ENCODE data around the gene TSPAN11. TPM values are rescaled to one million over a fixed set of nuclear protein-coding genes. Genes with fewer than 3 reads are reported as not detected.
"Not testable (repeated sequence)": the region's sequence is repeated elsewhere in the genome, so short reads cannot be mapped to it uniquely, and the experiment has no call there.

TSPAN11 gene
- total and polyA plus RNA-seq, 2 experiments from 2014 or later, result 5.2 to 9.6 TPM

DNA sequence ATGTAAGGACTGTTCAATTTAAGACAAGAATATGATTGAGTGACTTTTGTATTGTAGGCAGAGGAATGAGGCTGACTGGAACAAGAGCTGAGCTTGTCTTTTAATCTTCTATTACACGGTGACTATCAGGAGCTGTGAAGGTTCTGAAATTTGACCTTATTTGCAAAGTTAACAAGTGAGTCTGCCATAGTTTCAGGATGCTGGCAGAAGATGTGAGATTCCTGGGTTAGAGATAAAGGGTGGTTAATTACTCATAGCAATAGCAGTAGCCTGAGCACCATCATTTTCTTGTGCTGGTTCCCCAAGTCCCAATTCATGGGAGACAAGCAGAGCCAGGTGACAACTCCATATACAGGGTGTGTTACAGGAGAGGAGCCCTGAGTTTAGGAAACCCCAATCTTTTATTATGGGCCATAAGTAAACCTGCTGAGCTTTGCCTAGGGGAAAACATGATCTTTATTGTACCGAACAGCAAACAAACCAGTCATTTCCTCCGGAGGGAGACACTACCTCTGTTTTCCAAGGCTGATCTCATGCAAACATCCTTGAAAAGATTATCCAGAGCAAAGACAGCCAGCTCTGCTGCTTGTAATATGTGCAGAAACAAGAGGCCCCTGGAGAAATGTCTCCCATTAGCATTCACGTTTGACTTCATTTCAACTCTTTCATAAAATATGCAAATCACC is 95.4 kb downstream of the TSPAN11 start:
- H3K27ac ChIP-seq, result peak overlapping the region; percentile 20
- H2AFZ ChIP-seq, result no peak overlapping the region
- H3K27me3 ChIP-seq, result no peaks in the 10 kb centered on the region
- H3K36me3 ChIP-seq (replicated peaks; ENCODE audit: insufficient read depth, low read depth), result no peaks in the 10 kb centered on the region
- H3K9me3 ChIP-seq (ENCODE audit: low read depth), result no peaks in the 10 kb centered on the region
- H3K79me2 ChIP-seq, result no peaks in the 10 kb centered on the region
- no peak for DNase-seq (ENCODE audit: low spot score)
- no peaks in the 10 kb centered on the region for H3K9me2 ChIP-seq (replicated peaks; ENCODE audit: insufficient read depth)
- TF ChIP-seq EZH2 (IDR thresholded peaks at IDR 0.05; ENCODE audit: borderline replicate concordance), result no peak
- TF ChIP-seq, protein P1, sequence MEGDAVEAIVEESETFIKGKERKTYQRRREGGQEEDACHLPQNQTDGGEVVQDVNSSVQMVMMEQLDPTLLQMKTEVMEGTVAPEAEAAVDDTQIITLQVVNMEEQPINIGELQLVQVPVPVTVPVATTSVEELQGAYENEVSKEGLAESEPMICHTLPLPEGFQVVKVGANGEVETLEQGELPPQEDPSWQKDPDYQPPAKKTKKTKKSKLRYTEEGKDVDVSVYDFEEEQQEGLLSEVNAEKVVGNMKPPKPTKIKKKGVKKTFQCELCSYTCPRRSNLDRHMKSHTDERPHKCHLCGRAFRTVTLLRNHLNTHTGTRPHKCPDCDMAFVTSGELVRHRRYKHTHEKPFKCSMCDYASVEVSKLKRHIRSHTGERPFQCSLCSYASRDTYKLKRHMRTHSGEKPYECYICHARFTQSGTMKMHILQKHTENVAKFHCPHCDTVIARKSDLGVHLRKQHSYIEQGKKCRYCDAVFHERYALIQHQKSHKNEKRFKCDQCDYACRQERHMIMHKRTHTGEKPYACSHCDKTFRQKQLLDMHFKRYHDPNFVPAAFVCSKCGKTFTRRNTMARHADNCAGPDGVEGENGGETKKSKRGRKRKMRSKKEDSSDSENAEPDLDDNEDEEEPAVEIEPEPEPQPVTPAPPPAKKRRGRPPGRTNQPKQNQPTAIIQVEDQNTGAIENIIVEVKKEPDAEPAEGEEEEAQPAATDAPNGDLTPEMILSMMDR (IDR thresholded peaks at IDR 0.05; ENCODE audit: poor library complexity), result no peak
- H3K4me1 ChIP-seq (ENCODE audit: insufficient read depth), result no peaks in the 10 kb centered on the region
- 30% methylated on average over 4 of the region's 4 CpGs for WGBS (ENCODE audit: low lambda C conversion rate, missing lambda C conversion rate)
- no peaks in the 10 kb centered on the region for H4K20me1 ChIP-seq (ENCODE audit: insufficient read depth, poor library complexity, severe bottlenecking)
- H3K4me2 ChIP-seq, result no peak overlapping the region
- no peak overlapping the region for H3K4me3 ChIP-seq

DNA sequence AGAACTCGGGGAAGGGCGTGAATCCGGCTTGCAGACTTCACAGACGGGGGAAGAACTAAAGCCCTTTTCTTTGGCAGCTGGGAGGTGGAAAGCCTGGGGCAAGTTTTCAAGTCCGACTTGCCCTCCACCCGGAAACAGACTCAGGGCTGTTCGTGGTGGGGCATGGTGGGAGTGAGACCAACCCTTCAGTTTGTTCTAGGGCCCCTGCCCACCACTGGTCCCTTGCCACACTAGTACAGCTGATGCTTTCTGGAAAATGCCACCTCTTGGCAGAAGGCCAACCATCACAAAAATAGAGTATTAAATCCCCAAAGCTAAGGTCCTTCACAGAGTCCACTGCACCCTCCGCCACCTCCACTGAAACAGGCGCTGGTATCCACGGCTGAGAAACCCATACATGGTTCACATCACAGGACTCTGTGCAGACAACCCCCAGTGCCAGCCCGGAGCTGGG is 96.8 kb downstream of the TSPAN11 start:
- Histone ChIP-seq H3K4me2 (no peak overlapping the region), H3K36me3 (replicated peaks; ENCODE audit: insufficient read depth, low read depth) (no peaks in the 10 kb centered on the region), H3K79me2 (no peaks in the 10 kb centered on the region), H3K4me3 (no peak overlapping the region), H3K9me2 (replicated peaks; ENCODE audit: insufficient read depth) (no peaks in the 10 kb centered on the region), H3K27me3 (no peaks in the 10 kb centered on the region), H3K9me3 (ENCODE audit: low read depth) (no peaks in the 10 kb centered on the region), H3K4me1 (ENCODE audit: insufficient read depth) (no peaks in the 10 kb centered on the region), H2AFZ (no peak overlapping the region), H3K27ac (no peak overlapping the region), H4K20me1 (ENCODE audit: insufficient read depth, poor library complexity, severe bottlenecking) (no peaks in the 10 kb centered on the region)
- WGBS (ENCODE audit: low lambda C conversion rate, missing lambda C conversion rate), result 80% methylated on average over 11 of the region's 11 CpGs
- DNase-seq (ENCODE audit: low spot score), result no peak
- TF ChIP-seq EZH2 (IDR thresholded peaks at IDR 0.05; ENCODE audit: borderline replicate concordance), result no peak
- no peak for TF ChIP-seq EZH2phosphoT487 (IDR thresholded peaks at IDR 0.05; ENCODE audit: low read depth, severe bottlenecking, unreplicated experiment)
- TF ChIP-seq, protein P1 (IDR thresholded peaks at IDR 0.05; ENCODE audit: poor library complexity), result no peak

DNA sequence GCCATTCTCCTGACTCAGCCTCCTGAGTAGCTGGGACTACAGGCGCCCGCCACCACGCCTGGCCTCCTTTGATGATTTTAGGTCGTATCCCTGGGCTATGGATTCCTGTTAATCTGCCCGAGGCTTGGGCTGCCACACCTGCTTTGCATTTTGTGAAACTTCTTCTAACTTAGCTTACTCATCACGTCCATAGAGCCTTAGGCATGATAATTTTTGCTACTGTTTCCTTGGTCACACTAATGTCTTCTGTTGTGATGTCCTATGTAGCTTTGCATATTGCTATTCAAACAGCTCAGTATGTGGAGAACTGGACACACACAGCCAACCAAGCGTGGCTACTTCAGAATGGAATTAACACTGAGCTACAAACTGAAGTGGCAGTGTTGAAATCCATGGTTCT is 99.7 kb downstream of the TSPAN11 start:
- Histone ChIP-seq H2AFZ (no peak overlapping the region), H4K20me1 (ENCODE audit: insufficient read depth, poor library complexity, severe bottlenecking) (no peaks in the 10 kb centered on the region), H3K27me3 (peaks cover 4% of the 10 kb centered on the region), H3K27ac (no peak overlapping the region), H3K9me3 (ENCODE audit: low read depth) (no peaks in the 10 kb centered on the region), H3K9me2 (replicated peaks; ENCODE audit: insufficient read depth) (no peaks in the 10 kb centered on the region), H3K4me2 (no peak overlapping the region), H3K36me3 (replicated peaks; ENCODE audit: insufficient read depth, low read depth) (no peaks in the 10 kb centered on the region), H3K4me1 (ENCODE audit: insufficient read depth) (no peaks in the 10 kb centered on the region), H3K79me2 (no peaks in the 10 kb centered on the region), H3K4me3 (no peak overlapping the region)
- no peak for DNase-seq (ENCODE audit: low spot score)
- WGBS (ENCODE audit: low lambda C conversion rate, missing lambda C conversion rate), result 94% methylated on average over 7 of the region's 7 CpGs
- TF ChIP-seq, protein P1 (IDR thresholded peaks at IDR 0.05; ENCODE audit: poor library complexity), result no peak
- TF ChIP-seq EZH2phosphoT487 (IDR thresholded peaks at IDR 0.05; ENCODE audit: low read depth, severe bottlenecking, unreplicated experiment) (no peak), EZH2 (IDR thresholded peaks at IDR 0.05; ENCODE audit: borderline replicate concordance) (no peak)

DNA sequence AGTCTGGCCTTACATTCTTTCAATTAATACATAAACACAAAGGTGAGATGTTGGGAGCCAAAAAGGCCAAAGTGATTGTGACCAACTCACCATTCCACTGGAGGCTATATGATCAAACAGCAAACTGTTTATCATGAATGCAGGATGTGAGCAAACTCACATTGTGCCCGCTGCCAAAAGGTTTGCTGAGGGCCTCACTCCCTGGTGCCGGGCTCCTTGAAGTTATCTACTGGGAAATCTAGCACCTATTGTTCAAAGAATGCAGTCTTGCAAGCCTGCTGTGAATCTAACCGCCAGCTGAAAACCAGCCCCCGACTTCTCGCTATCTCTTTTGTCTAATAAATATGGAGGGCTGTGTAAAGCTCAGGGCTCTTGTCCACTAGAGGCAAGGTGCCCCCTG is 100.5 kb downstream of the TSPAN11 start:
- not testable (repeated sequence) for H3K9me3 ChIP-seq (ENCODE audit: low read depth); H3K4me3 ChIP-seq; H3K36me3 ChIP-seq (replicated peaks; ENCODE audit: insufficient read depth, low read depth); H3K27ac ChIP-seq; H3K9me2 ChIP-seq (replicated peaks; ENCODE audit: insufficient read depth); H2AFZ ChIP-seq; H3K4me2 ChIP-seq; DNase-seq (ENCODE audit: low spot score); H4K20me1 ChIP-seq (ENCODE audit: insufficient read depth, poor library complexity, severe bottlenecking); H3K4me1 ChIP-seq (ENCODE audit: insufficient read depth); H3K27me3 ChIP-seq; H3K79me2 ChIP-seq
- 67% methylated on average over 5 of the region's 5 CpGs for WGBS (ENCODE audit: low lambda C conversion rate, missing lambda C conversion rate)

All from hepatocyte (in vitro differentiated cells).